Stimulated activated naive B cell treated with anti-CD40 and anti-IgM and Interleukin-4, amounts not matched to agents 10 μg/mL and 1 μg/mL and 100 μg/mL, for 72 hours (primary cell): Measurements from ENCODE around the gene PPP1R1B.
A peak's percentile ranks its signal among the peaks of the same experiment; 100 is the strongest.

Experiments
- ATAC-seq, 2 donors: fragments of 150-1000 bp; cut with Tn5 transposase; replicated peaks; 2 replicates each; pipeline ENCODE4 v1.10.0; 2021; ENCODE audit warnings: moderate library complexity in 1 of 2
- DNase-seq: peaks from one replicate; pipeline ENCODE4 v3.0.0; 2021
- H3K27ac Mint-ChIP-seq: one replicate; pipeline ENCODE4 v1.8.0; 2022; ENCODE audit warnings: mild to moderate bottlenecking, mixed read lengths
- H3K27me3 Mint-ChIP-seq, 2 donors: one replicate each; pipeline ENCODE4 v1.8.0; 2022; ENCODE audit warnings: mixed read lengths in 2 of 2
- H3K36me3 Mint-ChIP-seq, 2 donors: one replicate each; pipeline ENCODE4 v1.8.0; 2022; ENCODE audit warnings: mixed read lengths in 2 of 2, mild to moderate bottlenecking in 1 of 2
- H3K4me1 Mint-ChIP-seq, 2 donors: one replicate each; pipeline ENCODE4 v1.8.0; 2022; ENCODE audit warnings: mixed read lengths in 2 of 2, mild to moderate bottlenecking in 1 of 2
- H3K4me3 Mint-ChIP-seq, 2 donors: one replicate each; pipeline ENCODE4 v1.8.0; 2022; ENCODE audit warnings: mild to moderate bottlenecking in 2 of 2, mixed read lengths in 2 of 2, moderate library complexity in 1 of 2
- H3K9me3 Mint-ChIP-seq, 2 donors: one replicate each; pipeline ENCODE4 v1.8.0; 2022; ENCODE audit warnings: mixed read lengths in 2 of 2, mild to moderate bottlenecking in 1 of 2

PPP1R1B gene

GRCh38 chr17:39673335-39674081 is 46.8 kb downstream of the PPP1R1B start:
- no peak overlapping the region for H3K4me3 Mint-ChIP-seq
- ATAC-seq (no peak), DNase-seq (no peak)
- H3K27ac Mint-ChIP-seq = peak overlapping the region; percentile 42
- H3K36me3 Mint-ChIP-seq = peaks cover 6 to 10% of the 10 kb centered on the region in 2 donors
- H3K9me3 Mint-ChIP-seq = no peaks in the 10 kb centered on the region
- H3K27me3 Mint-ChIP-seq = peaks cover 4 to 11% of the 10 kb centered on the region in 2 donors
- peaks cover 60 to 89% of the 10 kb centered on the region in 2 donors for H3K4me1 Mint-ChIP-seq

GRCh38 chr17:39674179-39674578 is 47.4 kb downstream of the PPP1R1B start:
- DNase-seq = no peak
- Mint-ChIP-seq H3K4me3 (no peak overlapping the region), H3K27me3 (peaks cover 0 to 6% of the 10 kb centered on the region in 2 donors), H3K36me3 (peaks cover 4 to 16% of the 10 kb centered on the region in 2 donors), H3K4me1 (peaks cover 63 to 89% of the 10 kb centered on the region in 2 donors), H3K27ac (peak overlapping the region; percentile 42), H3K9me3 (no peaks in the 10 kb centered on the region)
- no peak for ATAC-seq

- peaks cover 0 to 6% of the 10 kb centered on the region in 2 donors for H3K27me3 Mint-ChIP-seq
- H3K9me3 Mint-ChIP-seq = no peaks in the 10 kb centered on the region
- peak overlapping the region; percentile 88 for H3K27ac Mint-ChIP-seq
- H3K36me3 Mint-ChIP-seq = peaks cover 4 to 16% of the 10 kb centered on the region in 2 donors
- H3K4me3 Mint-ChIP-seq = peak overlapping the region; percentile 49 to 70
- ATAC-seq = peak; percentile 62 to 73
- peak; percentile 54 for DNase-seq
- peaks cover 70 to 92% of the 10 kb centered on the region in 2 donors for H3K4me1 Mint-ChIP-seq
These were observed 48.1 kb downstream of the PPP1R1B start for GRCh38 chr17:39674702-39675389.

- Mint-ChIP-seq H3K9me3 (no peaks in the 10 kb centered on the region), H3K4me3 (peak overlapping the region; percentile 49 to 70), H3K4me1 (peaks cover 75 to 96% of the 10 kb centered on the region in 2 donors), H3K27me3 (peaks cover 0 to 6% of the 10 kb centered on the region in 2 donors), H3K27ac (peak overlapping the region; percentile 88), H3K36me3 (peaks cover 4 to 18% of the 10 kb centered on the region in 2 donors)
- DNase-seq (no peak), ATAC-seq (peak; percentile 4 to 7)
These were observed 48.8 kb downstream of the PPP1R1B start for GRCh38 chr17:39675390-39676082.

GRCh38 chr17:39676198-39676819 is 49.6 kb downstream of the PPP1R1B start:
- Mint-ChIP-seq H3K36me3 (peaks cover 4 to 20% of the 10 kb centered on the region in 2 donors), H3K9me3 (no peaks in the 10 kb centered on the region), H3K4me1 (peaks cover 80 to 100% of the 10 kb centered on the region in 2 donors), H3K4me3 (peak overlapping the region in 1 of 2 donors; percentile 22), H3K27me3 (peaks cover 0 to 6% of the 10 kb centered on the region in 2 donors), H3K27ac (peak overlapping the region; percentile 88)
- ATAC-seq (peak; percentile 57 to 68), DNase-seq (peak; percentile 36)

- Mint-ChIP-seq H3K36me3 (peaks cover 2 to 20% of the 10 kb centered on the region in 2 donors), H3K4me1 (peaks cover 76 to 97% of the 10 kb centered on the region in 2 donors), H3K4me3 (no peak overlapping the region), H3K27me3 (peaks cover 0 to 1% of the 10 kb centered on the region in 2 donors), H3K9me3 (no peaks in the 10 kb centered on the region), H3K27ac (peak overlapping the region; percentile 44)
- no peak for DNase-seq
- no peak for ATAC-seq
These were observed 50.3 kb downstream of the PPP1R1B start for GRCh38 chr17:39677072-39677471.

DNA sequence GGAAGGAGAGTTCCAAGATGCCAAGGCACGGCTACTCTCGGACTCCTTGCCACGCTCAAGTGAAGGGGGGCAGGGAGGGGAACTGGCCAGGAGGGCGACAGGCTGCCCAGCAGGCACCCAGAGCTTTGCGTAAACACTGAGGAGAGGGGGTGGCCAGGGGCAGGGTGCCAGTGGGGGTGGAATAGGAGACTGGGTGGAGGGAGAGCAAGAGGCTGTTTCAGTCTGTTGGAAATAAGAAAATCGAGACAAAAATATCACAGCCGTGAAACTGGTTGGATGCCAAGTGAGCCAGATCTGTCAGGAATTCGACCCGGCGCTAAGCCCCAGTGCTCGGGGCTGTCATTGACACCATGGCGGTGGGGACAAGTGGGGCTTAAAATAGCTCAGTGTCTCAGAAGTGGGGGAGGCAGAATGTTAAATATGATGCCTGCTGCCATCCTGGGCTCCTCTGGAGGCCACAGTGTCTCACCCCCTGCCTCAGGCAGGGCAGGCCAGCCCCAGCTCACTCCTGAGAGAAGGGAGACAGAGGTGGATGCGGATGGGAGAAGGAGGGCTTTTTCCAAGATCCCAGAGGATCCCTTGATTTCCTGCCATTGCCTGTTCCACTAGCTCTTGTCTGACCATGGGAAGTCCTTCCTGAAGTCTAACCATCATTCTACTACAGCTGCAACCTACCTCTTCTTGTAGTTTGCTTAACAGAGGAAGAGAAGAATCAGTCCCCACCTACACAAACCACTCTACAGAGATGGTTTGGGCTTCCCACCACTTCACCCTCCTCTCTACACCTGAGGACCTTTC is 51.0 kb downstream of the PPP1R1B start:
- Mint-ChIP-seq H3K9me3 (no peaks in the 10 kb centered on the region), H3K27me3 (no peaks in the 10 kb centered on the region), H3K27ac (peak overlapping the region; percentile 74), H3K4me3 (peak overlapping the region in 1 of 2 donors; percentile 39), H3K4me1 (peaks cover 72 to 90% of the 10 kb centered on the region in 2 donors), H3K36me3 (peaks cover 2 to 16% of the 10 kb centered on the region in 2 donors)
- ATAC-seq (no peak), DNase-seq (no peak)

DNA sequence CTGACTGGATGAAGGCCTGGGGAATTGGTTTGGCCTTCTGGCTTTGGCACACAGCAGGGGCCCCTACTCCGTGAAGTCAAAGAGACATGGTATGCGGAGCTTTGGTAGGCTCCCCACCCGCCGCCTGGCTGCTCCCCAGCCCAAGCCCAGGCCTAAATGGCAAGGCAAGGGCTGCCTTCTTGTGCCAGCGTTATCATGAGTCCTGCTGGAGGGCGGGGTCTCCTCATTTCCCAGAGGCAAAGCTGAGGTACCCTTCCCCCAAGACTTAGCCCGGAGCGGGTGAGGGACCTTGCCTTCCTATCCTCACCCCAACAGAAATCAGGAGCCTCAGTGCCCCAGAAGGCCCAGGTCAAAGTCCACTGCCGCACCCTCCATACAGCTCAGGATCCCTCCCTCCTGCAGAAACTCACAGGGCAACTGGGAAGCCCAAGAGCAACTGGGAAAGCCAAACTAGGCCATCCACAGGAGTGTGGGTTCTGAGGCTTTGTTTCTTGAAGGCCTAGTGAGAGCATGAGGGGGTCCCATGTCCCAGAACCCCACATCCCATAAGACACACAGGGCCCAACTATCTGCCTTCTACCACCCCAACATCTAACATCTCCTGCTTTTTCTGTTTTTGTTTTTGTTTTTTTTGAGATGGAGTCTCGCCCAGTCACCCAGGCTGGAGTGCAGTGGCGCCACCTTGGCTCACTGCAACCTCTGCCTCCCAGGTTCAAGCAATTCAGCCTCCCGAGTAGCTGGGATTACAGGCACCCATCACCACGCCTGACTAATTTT is 51.8 kb downstream of the PPP1R1B start:
- Mint-ChIP-seq H3K4me3 (peak overlapping the region in 1 of 2 donors; percentile 39), H3K4me1 (peaks cover 67 to 82% of the 10 kb centered on the region in 2 donors), H3K27ac (peak overlapping the region; percentile 91), H3K9me3 (no peaks in the 10 kb centered on the region), H3K27me3 (no peaks in the 10 kb centered on the region), H3K36me3 (peaks cover 4 to 21% of the 10 kb centered on the region in 2 donors)
- ATAC-seq (no peak), DNase-seq (no peak)

DNA sequence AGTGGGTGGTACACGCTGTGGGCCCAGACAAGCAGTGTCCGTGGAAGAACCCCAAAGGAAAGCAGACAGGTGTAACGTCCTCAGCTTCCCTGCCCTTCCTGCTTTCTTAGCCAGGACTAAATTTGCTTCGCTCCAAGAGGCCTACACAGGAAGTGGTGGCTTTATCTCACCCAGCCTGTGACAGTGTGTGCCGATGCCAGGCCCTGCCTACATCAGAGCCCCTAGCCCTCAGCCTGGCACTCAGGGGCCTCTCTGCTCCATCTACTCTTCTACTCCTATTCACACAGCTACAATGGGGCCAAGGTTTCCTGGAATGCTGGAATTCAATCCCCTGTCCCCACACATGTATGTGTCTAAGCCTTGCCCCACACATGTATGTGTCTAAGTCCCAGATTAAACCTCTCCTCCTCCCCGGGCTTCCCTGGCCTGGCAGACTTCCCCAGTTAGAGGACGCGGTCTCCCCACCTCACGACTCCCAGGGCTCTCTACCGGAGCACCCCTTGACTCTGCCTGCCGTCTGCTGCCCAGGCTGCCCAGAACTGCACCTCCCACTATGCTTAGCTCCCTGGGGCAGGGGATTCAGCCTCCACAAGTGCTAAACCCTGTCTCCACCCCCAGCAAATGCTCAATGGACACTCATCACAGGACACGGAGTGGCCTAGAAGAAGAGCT is 52.9 kb downstream of the PPP1R1B start:
- peak overlapping the region; percentile 40 to 48 for H3K4me3 Mint-ChIP-seq
- DNase-seq = no peak
- H3K36me3 Mint-ChIP-seq = peaks cover 9 to 28% of the 10 kb centered on the region in 2 donors
- no peaks in the 10 kb centered on the region for H3K9me3 Mint-ChIP-seq
- peak; percentile 53 to 58 for ATAC-seq
- peak overlapping the region; percentile 91 for H3K27ac Mint-ChIP-seq
- H3K4me1 Mint-ChIP-seq = peaks cover 60 to 71% of the 10 kb centered on the region in 2 donors
- H3K27me3 Mint-ChIP-seq = no peaks in the 10 kb centered on the region

GRCh38 chr17:39683295-39683939 is 56.7 kb downstream of the PPP1R1B start:
- peaks cover 37 to 41% of the 10 kb centered on the region in 2 donors for H3K4me1 Mint-ChIP-seq
- no peak for ATAC-seq

GRCh38 chr17:39684369-39685192 is 57.8 kb downstream of the PPP1R1B start:
- no peak overlapping the region for H3K27ac Mint-ChIP-seq

More at GRCh38 chr17:39683295-39683939, 56.7 kb downstream of the PPP1R1B start:
- no peak overlapping the region for H3K27ac Mint-ChIP-seq
- peaks cover 1 to 3% of the 10 kb centered on the region in 2 donors for H3K9me3 Mint-ChIP-seq
- no peak overlapping the region for H3K4me3 Mint-ChIP-seq
- no peaks in the 10 kb centered on the region for H3K27me3 Mint-ChIP-seq
- DNase-seq = no peak
- H3K36me3 Mint-ChIP-seq = peaks cover 12 to 34% of the 10 kb centered on the region in 2 donors

More at GRCh38 chr17:39684369-39685192, 57.8 kb downstream of the PPP1R1B start:
- no peak for DNase-seq
- Mint-ChIP-seq H3K4me1 (peaks cover 32 to 37% of the 10 kb centered on the region in 2 donors), H3K4me3 (no peak overlapping the region), H3K9me3 (peaks cover 1 to 3% of the 10 kb centered on the region in 2 donors), H3K36me3 (peaks cover 12 to 27% of the 10 kb centered on the region in 2 donors), H3K27me3 (no peaks in the 10 kb centered on the region)
- no peak for ATAC-seq
